IPS-20b (cell line): ENCODE data around the gene RIIAD1.

ENCODE experiments used
- H3K27ac ChIP-seq: one replicate; pipeline ENCODE4 v1.5.1; 2013; ENCODE audit warnings: low read length
- H3K27me3 ChIP-seq: 2 replicates; pipeline ENCODE4 v1.6.1; 2013; ENCODE audit warnings: mild to moderate bottlenecking, low read length, inconsistent platforms; ENCODE audit not compliant: insufficient read depth
- H3K36me3 ChIP-seq: 2 replicates; pipeline ENCODE4 v1.6.1; 2013; ENCODE audit warnings: low read depth, mild to moderate bottlenecking, inconsistent platforms, low read length, moderate library complexity; ENCODE audit not compliant: insufficient read depth
- H3K4me1 ChIP-seq: 2 replicates; pipeline ENCODE4 v1.6.1; 2013; ENCODE audit warnings: mild to moderate bottlenecking, control low read depth, inconsistent platforms, low read length, moderate library complexity; ENCODE audit not compliant: insufficient read depth
- H3K4me3 ChIP-seq: 2 replicates; pipeline ENCODE4 v1.5.1; 2013; ENCODE audit warnings: mild to moderate bottlenecking, low read length, inconsistent platforms
- H3K9ac ChIP-seq: 2 replicates; pipeline ENCODE4 v1.6.1; 2013; ENCODE audit warnings: low read depth, mild to moderate bottlenecking, inconsistent platforms, low read length, moderate library complexity
- H3K9me3 ChIP-seq: 2 replicates; pipeline ENCODE4 v1.6.1; 2013; ENCODE audit warnings: mild to moderate bottlenecking, low read depth, low read length, inconsistent platforms; ENCODE audit not compliant: insufficient read depth

RIIAD1 gene

DNA sequence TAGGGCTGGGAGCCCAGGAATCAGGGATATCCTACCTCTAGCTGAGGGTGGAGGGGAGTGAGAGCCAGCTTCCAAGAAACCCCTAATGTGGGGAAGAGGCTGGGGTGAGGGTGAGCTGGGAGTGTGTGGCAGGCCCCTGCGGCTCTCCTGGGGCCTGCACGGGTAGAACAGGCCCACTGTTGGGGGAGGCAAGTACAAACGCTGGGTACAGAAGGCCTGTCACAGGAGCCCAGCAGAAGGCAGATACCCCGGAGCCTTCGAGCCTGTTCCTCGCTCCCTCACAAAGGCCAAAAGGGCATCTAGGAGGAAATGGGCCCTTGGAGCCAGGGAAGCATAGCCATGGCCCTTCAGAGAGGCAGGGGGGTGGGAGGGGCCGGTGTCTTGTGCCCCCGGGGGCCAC is 18.4 kb upstream of the RIIAD1 start:
- peaks cover 38% of the 10 kb centered on the region for H3K36me3 ChIP-seq
- no peaks in the 10 kb centered on the region for H3K4me1 ChIP-seq
- H3K9ac ChIP-seq = no peak overlapping the region
- no peaks in the 10 kb centered on the region for H3K9me3 ChIP-seq
- no peaks in the 10 kb centered on the region for H3K27me3 ChIP-seq
- no peak overlapping the region for H3K4me3 ChIP-seq
- H3K27ac ChIP-seq = no peak overlapping the region

DNA sequence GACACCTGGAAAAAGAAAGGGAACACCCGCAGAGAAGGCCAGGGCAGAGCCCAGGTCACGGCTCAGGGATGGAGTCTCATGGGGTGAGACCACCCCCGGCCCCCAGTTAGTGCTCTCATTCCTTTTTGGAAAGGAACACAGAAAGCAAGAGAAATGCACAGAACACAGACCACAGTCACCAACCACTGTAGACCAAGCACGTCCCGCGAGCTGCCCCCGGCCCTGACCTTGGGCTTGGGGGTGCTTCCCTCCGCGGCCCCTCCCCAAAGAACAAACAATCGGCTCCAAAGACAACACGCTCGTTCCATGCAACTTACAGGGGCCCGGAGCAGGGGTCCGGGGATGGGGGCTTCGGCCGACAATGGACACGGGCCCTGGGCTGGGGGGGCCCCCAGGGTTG is 17.5 kb upstream of the RIIAD1 start:
- no peaks in the 10 kb centered on the region for H3K9me3 ChIP-seq
- no peak overlapping the region for H3K4me3 ChIP-seq
- H3K36me3 ChIP-seq = peaks cover 31% of the 10 kb centered on the region
- no peaks in the 10 kb centered on the region for H3K27me3 ChIP-seq
- H3K4me1 ChIP-seq = no peaks in the 10 kb centered on the region
- H3K9ac ChIP-seq = no peak overlapping the region
- H3K27ac ChIP-seq = no peak overlapping the region

DNA sequence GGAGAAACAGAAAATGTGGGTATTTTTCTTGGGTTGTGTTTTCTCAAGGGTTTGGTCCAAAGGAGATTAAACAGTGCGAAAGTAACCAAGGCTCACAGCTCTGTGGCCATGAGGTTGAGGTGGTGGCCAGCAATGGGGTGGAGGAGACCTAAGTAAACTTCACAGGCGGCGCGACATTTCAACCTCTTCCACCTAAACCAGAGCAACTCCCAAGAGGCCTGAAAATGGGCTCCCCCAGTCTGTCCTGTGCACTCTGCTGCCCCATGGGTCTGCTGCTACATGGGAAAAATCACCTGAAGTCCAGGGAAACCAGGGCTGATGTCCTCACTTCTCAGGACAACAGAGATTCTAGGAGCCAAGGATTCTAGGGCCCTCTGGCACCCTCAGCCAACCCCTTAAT is 17.1 kb upstream of the RIIAD1 start:
- H3K4me1 ChIP-seq = no peaks in the 10 kb centered on the region
- H3K9me3 ChIP-seq = no peaks in the 10 kb centered on the region
- no peak overlapping the region for H3K4me3 ChIP-seq
- no peaks in the 10 kb centered on the region for H3K27me3 ChIP-seq
- no peak overlapping the region for H3K27ac ChIP-seq
- peaks cover 27% of the 10 kb centered on the region for H3K36me3 ChIP-seq
- no peak overlapping the region for H3K9ac ChIP-seq

DNA sequence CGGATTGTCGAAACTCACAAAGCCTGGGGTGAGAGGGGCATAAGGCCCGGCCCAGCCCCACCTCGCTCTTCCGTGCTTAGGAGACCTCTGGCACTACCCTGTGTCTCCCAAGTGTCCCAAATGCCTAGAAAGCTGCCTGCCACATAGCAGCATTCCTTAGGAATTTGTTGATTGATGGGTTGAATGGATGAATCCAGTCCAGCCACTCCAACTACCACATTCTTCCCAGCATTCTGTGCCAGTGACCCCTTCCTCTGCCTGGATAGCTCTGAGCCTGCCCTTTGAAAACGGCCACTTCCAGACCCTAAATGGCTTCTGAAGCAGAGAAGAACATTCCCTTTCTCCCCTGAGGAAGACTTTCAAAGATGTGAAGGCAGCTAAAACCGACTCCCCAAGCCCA is 16.2 kb upstream of the RIIAD1 start:
- Histone ChIP-seq H3K4me3 (no peak overlapping the region), H3K9me3 (no peaks in the 10 kb centered on the region), H3K36me3 (peaks cover 18% of the 10 kb centered on the region), H3K27me3 (no peaks in the 10 kb centered on the region), H3K27ac (no peak overlapping the region), H3K9ac (no peak overlapping the region), H3K4me1 (no peaks in the 10 kb centered on the region)

- Histone ChIP-seq H3K9ac (no peak overlapping the region), H3K27ac (no peak overlapping the region), H3K9me3 (no peaks in the 10 kb centered on the region), H3K36me3 (peaks cover 10% of the 10 kb centered on the region), H3K27me3 (no peaks in the 10 kb centered on the region), H3K4me1 (peaks cover 2% of the 10 kb centered on the region; the same call in 1 of the 2 replicates), H3K4me3 (no peak overlapping the region)
Measured at GRCh38 chr1:151705753-151706463, 15.4 kb upstream of the RIIAD1 start.

- no peaks in the 10 kb centered on the region for H3K27me3 ChIP-seq
- H3K4me1 ChIP-seq = peaks cover 2% of the 10 kb centered on the region; the same call in 1 of the 2 replicates
- H3K4me3 ChIP-seq = no peak overlapping the region
- H3K9ac ChIP-seq = no peak overlapping the region
- H3K9me3 ChIP-seq = no peaks in the 10 kb centered on the region
- peaks cover 2% of the 10 kb centered on the region; the same call in 1 of the 2 replicates for H3K36me3 ChIP-seq
- H3K27ac ChIP-seq = no peak overlapping the region
Measured at GRCh38 chr1:151706464-151707415, 14.6 kb upstream of the RIIAD1 start.

DNA sequence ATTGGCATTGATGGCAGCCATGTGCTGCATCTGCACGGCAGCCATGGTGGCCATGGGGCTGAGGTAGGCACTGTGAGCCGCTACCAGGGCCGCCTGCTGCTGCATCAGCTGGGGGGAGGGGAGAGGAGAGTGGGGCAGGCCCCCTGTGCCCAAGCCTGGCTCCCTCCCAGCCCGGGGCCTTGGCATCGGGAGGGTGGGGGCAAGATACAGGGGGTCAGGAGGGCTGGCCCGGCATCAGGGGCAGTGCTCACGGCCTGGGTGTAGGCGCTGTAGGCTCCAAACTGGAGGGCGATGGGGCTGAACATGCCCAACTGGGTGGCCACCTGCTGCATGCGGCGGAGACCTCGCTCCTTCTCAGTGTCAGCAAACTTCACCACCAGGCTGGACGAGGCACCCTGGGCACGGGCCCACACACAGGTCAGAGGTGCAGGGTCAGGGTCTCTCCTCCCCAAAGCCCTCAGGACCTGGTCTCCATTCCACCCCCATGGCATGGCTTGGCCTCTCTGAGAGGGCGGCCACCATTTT is 13.7 kb upstream of the RIIAD1 start:
- no peak overlapping the region for H3K27ac ChIP-seq
- H3K9ac ChIP-seq = no peak overlapping the region
- H3K36me3 ChIP-seq = no peaks in the 10 kb centered on the region
- no peak overlapping the region for H3K4me3 ChIP-seq
- no peaks in the 10 kb centered on the region for H3K9me3 ChIP-seq
- no peaks in the 10 kb centered on the region for H3K27me3 ChIP-seq
- H3K4me1 ChIP-seq = peaks cover 2% of the 10 kb centered on the region; the same call in 1 of the 2 replicates

DNA sequence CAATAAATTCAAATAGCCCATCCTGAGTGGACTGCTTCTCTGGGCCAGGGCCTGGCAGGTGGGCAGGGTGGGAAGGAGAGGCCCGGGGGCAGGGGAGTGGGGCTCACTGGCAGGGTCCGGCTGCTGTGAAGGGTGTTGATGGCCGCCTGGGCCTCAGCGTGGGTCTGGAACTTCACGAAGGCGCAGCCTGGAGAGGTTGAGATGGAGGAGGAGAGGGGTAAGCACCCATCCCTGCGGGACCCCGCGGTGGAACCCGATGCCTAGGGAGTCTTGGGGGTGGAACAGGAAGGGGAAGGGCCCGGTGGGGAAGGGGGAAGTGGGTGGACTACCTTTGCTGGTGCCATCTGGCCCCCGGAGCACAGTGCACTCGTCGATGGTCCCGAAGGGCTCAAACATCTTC is 12.4 kb upstream of the RIIAD1 start:
- Histone ChIP-seq H3K27ac (no peak overlapping the region), H3K36me3 (no peaks in the 10 kb centered on the region), H3K4me3 (no peak overlapping the region), H3K4me1 (peaks cover 2% of the 10 kb centered on the region; the same call in 1 of the 2 replicates), H3K9me3 (no peaks in the 10 kb centered on the region), H3K27me3 (no peaks in the 10 kb centered on the region), H3K9ac (no peak overlapping the region)

- H3K9me3 ChIP-seq = no peaks in the 10 kb centered on the region
- peaks cover 2% of the 10 kb centered on the region; the same call in 1 of the 2 replicates for H3K4me1 ChIP-seq
- no peak overlapping the region for H3K27ac ChIP-seq
- H3K36me3 ChIP-seq = no peaks in the 10 kb centered on the region
- no peak overlapping the region for H3K9ac ChIP-seq
- H3K4me3 ChIP-seq = no peak overlapping the region
- peaks cover 8% of the 10 kb centered on the region for H3K27me3 ChIP-seq
Measured at GRCh38 chr1:151710187-151710840, 11.0 kb upstream of the RIIAD1 start.

DNA sequence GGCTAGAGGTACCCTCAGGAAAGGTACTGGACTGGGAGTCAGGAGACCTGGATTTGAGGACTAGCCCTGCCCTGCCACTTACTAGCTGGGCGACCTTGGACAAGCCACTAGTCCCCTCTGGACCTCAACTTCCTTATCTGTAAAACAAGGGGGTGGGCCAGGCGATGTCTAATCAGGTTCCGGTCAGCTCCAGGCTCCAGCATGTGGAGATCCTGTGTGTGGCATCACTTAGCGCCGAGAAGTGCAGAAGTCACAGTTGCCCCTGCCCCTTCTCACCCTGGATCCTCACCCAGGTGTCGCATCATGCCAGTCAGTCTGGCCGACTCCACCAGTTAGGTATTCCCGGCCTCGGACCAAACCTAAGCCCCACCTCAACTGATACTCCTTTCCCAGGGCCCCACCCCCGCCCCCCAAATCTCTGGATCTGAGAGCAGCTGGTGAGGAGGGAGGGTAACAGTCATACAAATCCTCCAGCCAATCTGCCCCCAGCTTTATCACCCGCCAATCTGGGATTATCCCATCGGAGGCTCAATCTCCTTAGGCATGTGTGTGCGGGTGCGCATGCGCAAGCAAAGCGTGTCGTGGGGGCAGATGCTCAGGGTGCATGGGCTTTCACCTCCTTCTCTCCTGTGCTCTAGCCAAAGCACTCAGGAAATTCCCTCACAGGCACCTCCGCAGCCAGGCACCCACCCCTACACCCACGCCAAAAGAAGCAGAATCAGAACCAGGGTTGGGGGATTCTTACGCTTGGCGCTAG is 10.1 kb upstream of the RIIAD1 start:
- no peak overlapping the region for H3K27ac ChIP-seq
- no peaks in the 10 kb centered on the region for H3K36me3 ChIP-seq
- H3K4me3 ChIP-seq = no peak overlapping the region
- H3K9me3 ChIP-seq = no peaks in the 10 kb centered on the region
- peaks cover 9% of the 10 kb centered on the region for H3K27me3 ChIP-seq
- H3K4me1 ChIP-seq = peaks cover 2% of the 10 kb centered on the region; the same call in 1 of the 2 replicates
- no peak overlapping the region for H3K9ac ChIP-seq

GRCh38 chr1:151711951-151712350 is 9.4 kb upstream of the RIIAD1 start:
- Histone ChIP-seq H3K27ac (no peak overlapping the region), H3K4me3 (no peak overlapping the region), H3K36me3 (no peaks in the 10 kb centered on the region), H3K9me3 (no peaks in the 10 kb centered on the region), H3K27me3 (peaks cover 11% of the 10 kb centered on the region), H3K4me1 (peaks cover 2% of the 10 kb centered on the region; the same call in 1 of the 2 replicates), H3K9ac (no peak overlapping the region)
